Measurements from ENCODE around the gene RMDN3. TPM values are rescaled to one million over a fixed set of nuclear protein-coding genes. Genes with fewer than 3 reads are reported as not detected.

Gene RMDN3
- total and polyA plus RNA-seq, 9 of the 15 experiments (the other 6 are each of a cell fraction or from before 2014, with no cell fraction given): 8.1 to 38.2 (median 25.9) TPM

DNA sequence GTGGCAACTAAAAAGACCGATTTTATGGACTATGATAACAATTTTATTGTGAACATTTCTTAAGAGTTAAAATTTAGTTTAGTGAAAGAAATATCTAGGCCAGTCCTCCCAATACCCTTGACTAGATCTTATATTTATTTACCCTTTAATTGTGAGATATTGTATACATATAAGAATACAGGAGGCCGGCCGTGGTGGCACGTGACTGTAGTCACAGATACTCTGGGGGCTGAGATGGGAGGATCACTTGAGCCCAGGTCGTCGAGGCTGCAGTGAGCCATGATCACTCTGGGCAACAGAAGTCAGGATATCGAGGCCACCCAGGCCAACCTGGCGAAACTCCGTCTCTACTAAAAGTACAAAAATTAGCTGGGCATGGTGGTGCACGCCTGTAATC, 756 bp upstream of the RMDN3 start (continued):
- TF ChIP-seq, protein P1, sequence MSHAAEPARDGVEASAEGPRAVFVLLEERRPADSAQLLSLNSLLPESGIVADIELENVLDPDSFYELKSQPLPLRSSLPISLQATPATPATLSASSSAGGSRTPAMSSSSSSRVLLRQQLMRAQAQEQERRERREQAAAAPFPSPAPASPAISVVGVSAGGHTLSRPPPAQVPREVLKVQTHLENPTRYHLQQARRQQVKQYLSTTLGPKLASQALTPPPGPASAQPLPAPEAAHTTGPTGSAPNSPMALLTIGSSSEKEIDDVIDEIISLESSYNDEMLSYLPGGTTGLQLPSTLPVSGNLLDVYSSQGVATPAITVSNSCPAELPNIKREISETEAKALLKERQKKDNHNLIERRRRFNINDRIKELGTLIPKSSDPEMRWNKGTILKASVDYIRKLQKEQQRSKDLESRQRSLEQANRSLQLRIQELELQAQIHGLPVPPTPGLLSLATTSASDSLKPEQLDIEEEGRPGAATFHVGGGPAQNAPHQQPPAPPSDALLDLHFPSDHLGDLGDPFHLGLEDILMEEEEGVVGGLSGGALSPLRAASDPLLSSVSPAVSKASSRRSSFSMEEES (CRISPR knock-in tag; IDR thresholded peaks at IDR 0.05): peak; percentile 65
- TF ChIP-seq ZKSCAN1 (IDR thresholded peaks at IDR 0.05; ENCODE audit: low read depth, low read length): no peak
- TF ChIP-seq, protein P2, sequence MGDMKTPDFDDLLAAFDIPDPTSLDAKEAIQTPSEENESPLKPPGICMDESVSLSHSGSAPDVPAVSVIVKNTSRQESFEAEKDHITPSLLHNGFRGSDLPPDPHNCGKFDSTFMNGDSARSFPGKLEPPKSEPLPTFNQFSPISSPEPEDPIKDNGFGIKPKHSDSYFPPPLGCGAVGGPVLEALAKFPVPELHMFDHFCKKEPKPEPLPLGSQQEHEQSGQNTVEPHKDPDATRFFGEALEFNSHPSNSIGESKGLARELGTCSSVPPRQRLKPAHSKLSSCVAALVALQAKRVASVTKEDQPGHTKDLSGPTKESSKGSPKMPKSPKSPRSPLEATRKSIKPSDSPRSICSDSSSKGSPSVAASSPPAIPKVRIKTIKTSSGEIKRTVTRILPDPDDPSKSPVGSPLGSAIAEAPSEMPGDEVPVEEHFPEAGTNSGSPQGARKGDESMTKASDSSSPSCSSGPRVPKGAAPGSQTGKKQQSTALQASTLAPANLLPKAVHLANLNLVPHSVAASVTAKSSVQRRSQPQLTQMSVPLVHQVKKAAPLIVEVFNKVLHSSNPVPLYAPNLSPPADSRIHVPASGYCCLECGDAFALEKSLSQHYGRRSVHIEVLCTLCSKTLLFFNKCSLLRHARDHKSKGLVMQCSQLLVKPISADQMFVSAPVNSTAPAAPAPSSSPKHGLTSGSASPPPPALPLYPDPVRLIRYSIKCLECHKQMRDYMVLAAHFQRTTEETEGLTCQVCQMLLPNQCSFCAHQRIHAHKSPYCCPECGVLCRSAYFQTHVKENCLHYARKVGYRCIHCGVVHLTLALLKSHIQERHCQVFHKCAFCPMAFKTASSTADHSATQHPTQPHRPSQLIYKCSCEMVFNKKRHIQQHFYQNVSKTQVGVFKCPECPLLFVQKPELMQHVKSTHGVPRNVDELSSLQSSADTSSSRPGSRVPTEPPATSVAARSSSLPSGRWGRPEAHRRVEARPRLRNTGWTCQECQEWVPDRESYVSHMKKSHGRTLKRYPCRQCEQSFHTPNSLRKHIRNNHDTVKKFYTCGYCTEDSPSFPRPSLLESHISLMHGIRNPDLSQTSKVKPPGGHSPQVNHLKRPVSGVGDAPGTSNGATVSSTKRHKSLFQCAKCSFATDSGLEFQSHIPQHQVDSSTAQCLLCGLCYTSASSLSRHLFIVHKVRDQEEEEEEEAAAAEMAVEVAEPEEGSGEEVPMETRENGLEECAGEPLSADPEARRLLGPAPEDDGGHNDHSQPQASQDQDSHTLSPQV (IDR thresholded peaks at IDR 0.05): peak; percentile 76

DNA sequence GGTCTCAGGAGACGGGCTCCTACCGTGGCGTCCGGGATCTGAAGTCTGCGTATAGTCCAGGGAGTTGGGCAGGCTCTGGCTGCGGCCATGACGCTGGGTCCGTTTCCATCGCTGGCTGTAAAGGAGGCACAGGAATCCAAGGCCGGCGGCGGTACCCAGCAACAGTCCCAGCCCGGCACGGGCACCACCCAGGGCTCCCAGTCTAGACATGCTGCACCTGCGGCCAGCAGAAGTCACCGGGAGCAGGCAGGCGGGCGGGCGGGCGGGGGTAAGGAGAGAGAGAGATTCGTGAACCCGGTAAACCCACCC, 526 bp downstream of the RMDN3 start:
- Histone ChIP-seq H3K79me2 (ENCODE audit: control insufficient read depth, insufficient read depth, low read length) (peaks cover 51% of the 10 kb centered on the region), H3K9me3 (replicated peaks; ENCODE audit: control insufficient read depth, insufficient read depth, low read depth, low read length) (no peaks in the 10 kb centered on the region), H3K9ac (ENCODE audit: insufficient read depth in 1 of 2, low read depth in 2 of 2, low read length in 2 of 2) (peak overlapping the region; percentile 88 to 95), H3K27ac (ENCODE audit: extremely low read depth, low read depth, low read length) (peak overlapping the region; percentile 71), H3K9me1 (ENCODE audit: control insufficient read depth, insufficient read depth, low read length) (no peaks in the 10 kb centered on the region), H3K36me3 (ENCODE audit: control insufficient read depth, insufficient read depth, low read length) (peaks cover 40% of the 10 kb centered on the region), H4K20me1 (replicated peaks; ENCODE audit: control insufficient read depth, insufficient read depth, low read length) (0 out of 2 replicates have a peak, but pooled peaks cover 4% of the 10 kb centered on the region), H3K4me3 (peak overlapping the region; percentile 99), H2AFZ (ENCODE audit: low read depth, low read length) (peak overlapping the region; percentile 90), H3K4me1 (replicated peaks in 1 of 2; ENCODE audit: control insufficient read depth in 2 of 2, insufficient read depth in 2 of 2, low read length in 2 of 2) (peaks cover 36 to 43% of the 10 kb centered on the region in 2 experiments), H3K27me3 (ENCODE audit: control insufficient read depth in 2 of 2, insufficient read depth in 2 of 2, low read length in 2 of 2) (no peaks in the 10 kb centered on the region), H3K4me2 (ENCODE audit: insufficient read depth, low read length) (peak overlapping the region; percentile 83)
- BruUV-seq (replicated peaks): no TSS peak
- CTCF ChIA-PET (ENCODE audit: low intra/inter-chr PET ratio): interaction anchor here (0.6 to 0.7 kb wide), 2 partner anchors 161 to 477 kb away, joined by 3 read pairs; no protein-coding TSS in a partner anchor
- POLR2A ChIA-PET: interaction anchor here (0.7 to 1.2 kb wide), 2 partner anchors 8 to 23 kb away, joined by 3 read pairs; no protein-coding TSS in a partner anchor
- intact Hi-C loops (cut with micrococcal nuclease) (loop anchor here (10.0 kb wide), 1 partner anchor 190 kb away; the partner anchor contains the start of genes CCDC32 and RPUSD2), in situ Hi-C loops (cut with MboI) (no loop called here)
- ATAC-seq (peak; percentile 53), FAIRE-seq (no peak), DNase-seq (ENCODE audit: extremely low read depth in 1 of 4, low spot score in 3 of 4) (peak in 2 of 4 experiments; percentile 28 to 43)
- WGBS (ENCODE audit: insufficient coverage, low coverage, missing lambda C conversion rate): 0% methylated on average over 22 of the region's 22 CpGs
- TF ChIP-seq ZNF121 (CRISPR knock-in tag; conservative IDR thresholded peaks at IDR 0.05) (no peak), MXI1 (IDR thresholded peaks at IDR 0.05; ENCODE audit: low read depth, low read length) (no peak), TEAD2 (tag; IDR thresholded peaks at IDR 0.05) (no peak), HNRNPLL (IDR thresholded peaks at IDR 0.05; ENCODE audit: low read depth, low read length, poor library complexity, severe bottlenecking) (peak; percentile 42), NEUROD1 (IDR thresholded peaks at IDR 0.05; ENCODE audit: borderline replicate concordance, low read depth, low read length, partially characterized antibody) (no peak), ZNF217 (CRISPR knock-in tag; IDR thresholded peaks at IDR 0.05) (no peak), BCOR (IDR thresholded peaks at IDR 0.05) (no peak), RBM15 (IDR thresholded peaks at IDR 0.05; ENCODE audit: insufficient read depth, low read length) (no peak), KLF1 (tag; IDR thresholded peaks at IDR 0.05) (no peak)
- TF ChIP-seq, protein P3, sequence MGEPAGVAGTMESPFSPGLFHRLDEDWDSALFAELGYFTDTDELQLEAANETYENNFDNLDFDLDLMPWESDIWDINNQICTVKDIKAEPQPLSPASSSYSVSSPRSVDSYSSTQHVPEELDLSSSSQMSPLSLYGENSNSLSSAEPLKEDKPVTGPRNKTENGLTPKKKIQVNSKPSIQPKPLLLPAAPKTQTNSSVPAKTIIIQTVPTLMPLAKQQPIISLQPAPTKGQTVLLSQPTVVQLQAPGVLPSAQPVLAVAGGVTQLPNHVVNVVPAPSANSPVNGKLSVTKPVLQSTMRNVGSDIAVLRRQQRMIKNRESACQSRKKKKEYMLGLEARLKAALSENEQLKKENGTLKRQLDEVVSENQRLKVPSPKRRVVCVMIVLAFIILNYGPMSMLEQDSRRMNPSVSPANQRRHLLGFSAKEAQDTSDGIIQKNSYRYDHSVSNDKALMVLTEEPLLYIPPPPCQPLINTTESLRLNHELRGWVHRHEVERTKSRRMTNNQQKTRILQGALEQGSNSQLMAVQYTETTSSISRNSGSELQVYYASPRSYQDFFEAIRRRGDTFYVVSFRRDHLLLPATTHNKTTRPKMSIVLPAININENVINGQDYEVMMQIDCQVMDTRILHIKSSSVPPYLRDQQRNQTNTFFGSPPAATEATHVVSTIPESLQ (CRISPR knock-in tag; IDR thresholded peaks at IDR 0.05): no peak
- TF ChIP-seq, protein P4, sequence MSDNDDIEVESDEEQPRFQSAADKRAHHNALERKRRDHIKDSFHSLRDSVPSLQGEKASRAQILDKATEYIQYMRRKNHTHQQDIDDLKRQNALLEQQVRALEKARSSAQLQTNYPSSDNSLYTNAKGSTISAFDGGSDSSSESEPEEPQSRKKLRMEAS (CRISPR knock-in tag; IDR thresholded peaks at IDR 0.05): no peak

Data from K562 (cell line).